NB4 (cell line): ENCODE measurements around the gene CDC26.

ENCODE experiments used
- CTCF ChIP-seq: IDR thresholded peaks from one replicate; pipeline ENCODE4 v1.5.1; 2012; ENCODE audit warnings: low read depth, low read length
- POLR2A ChIP-seq: IDR thresholded peaks from 2 replicates; pipeline ENCODE4 v1.6.1; 2011; ENCODE audit warnings: mild to moderate bottlenecking; ENCODE audit not compliant: insufficient read length; ENCODE audit errors: extremely low read depth

- TF ChIP-seq POLR2A: no peak
- no peak for TF ChIP-seq CTCF
Measured at GRCh38 chr9:113220467-113221002, 54.8 kb downstream of the CDC26 start.
